ENCODE measurements around the gene AKR1C2.

DNA sequence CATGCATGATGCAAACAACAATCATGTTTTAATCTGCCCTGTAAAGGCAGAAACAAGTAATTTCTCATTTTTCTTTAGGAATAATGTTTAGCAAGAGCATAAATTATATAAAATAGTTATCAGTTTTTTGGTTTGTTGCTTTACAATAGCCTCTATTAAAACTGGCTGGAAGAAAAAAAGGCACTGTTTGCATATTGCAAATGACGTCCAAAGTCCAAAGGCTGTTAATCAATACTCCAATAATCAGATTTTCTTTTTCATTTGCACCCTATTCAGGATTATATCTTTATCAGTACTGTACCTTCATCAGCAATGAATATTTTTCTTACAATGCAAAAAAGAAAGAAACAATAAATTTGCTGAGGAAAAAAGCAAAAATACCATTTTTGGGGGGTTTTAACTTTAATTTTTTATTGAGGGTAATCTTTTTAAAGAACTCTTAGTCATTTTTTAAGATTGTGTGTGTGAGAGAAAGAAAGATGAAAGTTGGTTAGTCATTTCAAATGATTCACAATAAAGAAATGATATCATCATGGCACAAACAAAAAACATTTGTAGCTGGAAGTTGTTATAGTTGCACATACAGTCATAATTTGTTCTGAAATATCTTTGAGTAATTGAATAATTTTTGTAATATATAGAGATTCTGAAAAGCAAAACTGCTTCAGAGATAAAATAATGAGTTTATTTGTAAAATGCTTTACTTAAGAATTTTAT lies 44.4 kb upstream of the AKR1C2 start:
- TF ChIP-seq EZH2phosphoT487 (IDR thresholded peaks at IDR 0.05; ENCODE audit: borderline replicate concordance, low read length): no peak
- TF ChIP-seq, protein P1, sequence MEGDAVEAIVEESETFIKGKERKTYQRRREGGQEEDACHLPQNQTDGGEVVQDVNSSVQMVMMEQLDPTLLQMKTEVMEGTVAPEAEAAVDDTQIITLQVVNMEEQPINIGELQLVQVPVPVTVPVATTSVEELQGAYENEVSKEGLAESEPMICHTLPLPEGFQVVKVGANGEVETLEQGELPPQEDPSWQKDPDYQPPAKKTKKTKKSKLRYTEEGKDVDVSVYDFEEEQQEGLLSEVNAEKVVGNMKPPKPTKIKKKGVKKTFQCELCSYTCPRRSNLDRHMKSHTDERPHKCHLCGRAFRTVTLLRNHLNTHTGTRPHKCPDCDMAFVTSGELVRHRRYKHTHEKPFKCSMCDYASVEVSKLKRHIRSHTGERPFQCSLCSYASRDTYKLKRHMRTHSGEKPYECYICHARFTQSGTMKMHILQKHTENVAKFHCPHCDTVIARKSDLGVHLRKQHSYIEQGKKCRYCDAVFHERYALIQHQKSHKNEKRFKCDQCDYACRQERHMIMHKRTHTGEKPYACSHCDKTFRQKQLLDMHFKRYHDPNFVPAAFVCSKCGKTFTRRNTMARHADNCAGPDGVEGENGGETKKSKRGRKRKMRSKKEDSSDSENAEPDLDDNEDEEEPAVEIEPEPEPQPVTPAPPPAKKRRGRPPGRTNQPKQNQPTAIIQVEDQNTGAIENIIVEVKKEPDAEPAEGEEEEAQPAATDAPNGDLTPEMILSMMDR (IDR thresholded peaks at IDR 0.05; ENCODE audit: low read depth, low read length, poor library complexity, severe bottlenecking): no peak

Measured in DOHH2 (cell line).